Measurements from ENCODE around the gene SCRG1.

DNA sequence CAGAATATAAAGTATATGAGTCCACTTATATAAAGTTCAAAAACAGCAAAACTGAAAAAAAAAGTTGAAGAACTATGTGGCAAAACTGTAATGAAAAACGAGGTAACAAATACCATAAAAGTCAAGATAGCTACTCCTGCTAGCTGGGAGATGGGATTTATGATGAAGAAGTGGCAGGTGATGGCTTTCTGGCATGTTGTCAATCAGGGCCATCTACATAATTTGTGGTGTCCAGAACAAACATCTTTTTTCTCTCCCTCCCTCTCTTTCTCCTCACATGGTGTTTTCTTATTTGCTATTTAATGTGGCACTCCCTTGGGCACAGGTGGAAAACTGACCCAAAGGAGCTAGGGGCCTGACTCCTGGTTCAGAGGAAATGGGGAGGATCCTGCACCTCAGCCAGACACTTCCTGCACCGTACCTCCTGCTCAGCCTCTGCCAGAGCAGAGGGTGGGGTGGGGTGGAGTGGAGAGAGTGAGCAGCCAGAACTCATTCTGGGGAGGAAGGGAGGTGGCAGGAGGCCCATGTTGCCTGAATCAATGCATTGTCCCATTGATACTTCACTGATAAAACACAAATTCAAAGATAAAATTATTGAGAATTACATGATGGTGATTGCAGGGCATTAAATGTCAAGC lies 33.4 kb downstream of the SCRG1 start:
- TF ChIP-seq ZC3H10 (CRISPR knock-in tag; IDR thresholded peaks at IDR 0.05) (no peak), ZNF565 (CRISPR knock-in tag; conservative IDR thresholded peaks at IDR 0.05; ENCODE audit: low read depth) (no peak), ZNF8 (CRISPR knock-in tag; IDR thresholded peaks at IDR 0.05) (no peak), ZFP30 (CRISPR knock-in tag; IDR thresholded peaks at IDR 0.05) (no peak), ZFP3 (CRISPR knock-in tag; IDR thresholded peaks at IDR 0.05) (no peak), ZNF70 (CRISPR knock-in tag; IDR thresholded peaks at IDR 0.05) (no peak), ESRRG (CRISPR knock-in tag; IDR thresholded peaks at IDR 0.05) (no peak), TCF4 (CRISPR knock-in tag; IDR thresholded peaks at IDR 0.05; ENCODE audit: borderline replicate concordance) (no peak)
- TF ChIP-seq, protein P1, sequence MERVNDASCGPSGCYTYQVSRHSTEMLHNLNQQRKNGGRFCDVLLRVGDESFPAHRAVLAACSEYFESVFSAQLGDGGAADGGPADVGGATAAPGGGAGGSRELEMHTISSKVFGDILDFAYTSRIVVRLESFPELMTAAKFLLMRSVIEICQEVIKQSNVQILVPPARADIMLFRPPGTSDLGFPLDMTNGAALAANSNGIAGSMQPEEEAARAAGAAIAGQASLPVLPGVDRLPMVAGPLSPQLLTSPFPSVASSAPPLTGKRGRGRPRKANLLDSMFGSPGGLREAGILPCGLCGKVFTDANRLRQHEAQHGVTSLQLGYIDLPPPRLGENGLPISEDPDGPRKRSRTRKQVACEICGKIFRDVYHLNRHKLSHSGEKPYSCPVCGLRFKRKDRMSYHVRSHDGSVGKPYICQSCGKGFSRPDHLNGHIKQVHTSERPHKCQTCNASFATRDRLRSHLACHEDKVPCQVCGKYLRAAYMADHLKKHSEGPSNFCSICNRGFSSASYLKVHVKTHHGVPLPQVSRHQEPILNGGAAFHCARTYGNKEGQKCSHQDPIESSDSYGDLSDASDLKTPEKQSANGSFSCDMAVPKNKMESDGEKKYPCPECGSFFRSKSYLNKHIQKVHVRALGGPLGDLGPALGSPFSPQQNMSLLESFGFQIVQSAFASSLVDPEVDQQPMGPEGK (CRISPR knock-in tag; IDR thresholded peaks at IDR 0.05; ENCODE audit: borderline replicate concordance), result no peak
- TF ChIP-seq, protein P2, sequence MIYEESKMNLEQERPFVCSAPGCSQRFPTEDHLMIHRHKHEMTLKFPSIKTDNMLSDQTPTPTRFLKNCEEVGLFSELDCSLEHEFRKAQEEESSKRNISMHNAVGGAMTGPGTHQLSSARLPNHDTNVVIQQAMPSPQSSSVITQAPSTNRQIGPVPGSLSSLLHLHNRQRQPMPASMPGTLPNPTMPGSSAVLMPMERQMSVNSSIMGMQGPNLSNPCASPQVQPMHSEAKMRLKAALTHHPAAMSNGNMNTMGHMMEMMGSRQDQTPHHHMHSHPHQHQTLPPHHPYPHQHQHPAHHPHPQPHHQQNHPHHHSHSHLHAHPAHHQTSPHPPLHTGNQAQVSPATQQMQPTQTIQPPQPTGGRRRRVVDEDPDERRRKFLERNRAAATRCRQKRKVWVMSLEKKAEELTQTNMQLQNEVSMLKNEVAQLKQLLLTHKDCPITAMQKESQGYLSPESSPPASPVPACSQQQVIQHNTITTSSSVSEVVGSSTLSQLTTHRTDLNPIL (CRISPR knock-in tag; IDR thresholded peaks at IDR 0.05; ENCODE audit: low read depth), result no peak

All from SK-N-SH treated with all-trans-retinoic acid at 6 μM for 48 hours (cell line).